DMS53 treated with DMSO at 0.1 percent for 48 hours (cell line): ENCODE data around the gene CTDSP1.

Experiments
- DNase-seq: peaks from one replicate; lab custom pipeline; 2025; ENCODE audit not compliant: unreplicated experiment; lab: John Stamatoyannopoulos, UW

CTDSP1 gene

GRCh38 chr2:218399391-218400166 lies at the start of gene CTDSP1:
Gene CTDSP1 (plus strand): TSS chr2:218399868. CDS start chr2:218400091, 223 bp downstream.
- peak; percentile 85 for DNase-seq

GRCh38 chr2:218354045-218354444 lies 45.6 kb upstream of the CTDSP1 start:
- no peak for DNase-seq

- DNase-seq = no peak
Measured at GRCh38 chr2:218354850-218355443, 44.7 kb upstream of the CTDSP1 start.

- DNase-seq = no peak
Measured at GRCh38 chr2:218357236-218358177, 42.2 kb upstream of the CTDSP1 start.

GRCh38 chr2:218360453-218360852 lies 39.2 kb upstream of the CTDSP1 start:
- DNase-seq = no peak

GRCh38 chr2:218362606-218363005 lies 37.1 kb upstream of the CTDSP1 start:
- no peak for DNase-seq

GRCh38 chr2:218363736-218364135 lies 35.9 kb upstream of the CTDSP1 start:
- DNase-seq = no peak

GRCh38 chr2:218364196-218364595 lies 35.5 kb upstream of the CTDSP1 start:
- DNase-seq = no peak

- DNase-seq = no peak
Measured at GRCh38 chr2:218366621-218367414, 32.9 kb upstream of the CTDSP1 start.

- DNase-seq = no peak
Measured at GRCh38 chr2:218367415-218368149, 32.1 kb upstream of the CTDSP1 start.

- DNase-seq = no peak
Measured at GRCh38 chr2:218368150-218368528, 31.5 kb upstream of the CTDSP1 start.

- DNase-seq = peak; percentile 40
Measured at GRCh38 chr2:218368621-218369153, 31.0 kb upstream of the CTDSP1 start.

- DNase-seq = peak; percentile 64
Measured at GRCh38 chr2:218369330-218369729, 30.3 kb upstream of the CTDSP1 start.

- DNase-seq = no peak
Measured at GRCh38 chr2:218370410-218371063, 29.1 kb upstream of the CTDSP1 start.

GRCh38 chr2:218371983-218372350 lies 27.7 kb upstream of the CTDSP1 start:
- no peak for DNase-seq

GRCh38 chr2:218374795-218375194 lies 24.9 kb upstream of the CTDSP1 start:
- no peak for DNase-seq

GRCh38 chr2:218375212-218375611 lies 24.5 kb upstream of the CTDSP1 start:
- DNase-seq = no peak

- no peak for DNase-seq
Measured at GRCh38 chr2:218378053-218378452, 21.6 kb upstream of the CTDSP1 start.

GRCh38 chr2:218381916-218382366 lies 17.7 kb upstream of the CTDSP1 start, which contains the start of gene SLC11A1:
Gene SLC11A1 (plus strand): TSS chr2:218382273. CDS start chr2:218382369, 96 bp downstream.
- DNase-seq = no peak
